H9 (cell line): ENCODE results near the gene BASP1. TPM values are rescaled to one million over a fixed set of nuclear protein-coding genes. Genes with fewer than 3 reads are reported as not detected.

Experiments used
- DNase-seq: peaks from one replicate; pipeline ENCODE4 v3.0.0-alpha.2; 2017
- H2AFZ ChIP-seq: one replicate; pipeline ENCODE4 v1.6.1; 2013; ENCODE audit warnings: mild to moderate bottlenecking, low read length, control low read depth, moderate library complexity
- H2AK5ac ChIP-seq: 2 replicates; pipeline ENCODE4 v1.6.1; 2013; ENCODE audit warnings: low read length, control low read depth, mixed read lengths; ENCODE audit not compliant: insufficient read length
- H2BK120ac ChIP-seq: one replicate; pipeline ENCODE4 v1.6.1; 2013; ENCODE audit warnings: low read depth, mild to moderate bottlenecking, low read length, control low read depth, inconsistent platforms; ENCODE audit not compliant: poor library complexity, severe bottlenecking
- H2BK12ac ChIP-seq: 2 replicates; pipeline ENCODE4 v1.6.1; 2013; ENCODE audit warnings: low read length, control low read depth, mixed read lengths, low read depth; ENCODE audit not compliant: insufficient read length
- H2BK15ac ChIP-seq: 2 replicates; pipeline ENCODE4 v1.6.1; 2013; ENCODE audit warnings: low read depth, low read length, control low read depth
- H2BK20ac ChIP-seq: one replicate; pipeline ENCODE4 v1.6.1; 2013; ENCODE audit warnings: low read depth, mild to moderate bottlenecking, low read length, control low read depth, inconsistent platforms; ENCODE audit not compliant: poor library complexity, severe bottlenecking
- H2BK5ac ChIP-seq: 2 replicates; pipeline ENCODE4 v1.6.1; 2013; ENCODE audit warnings: low read length, control low read depth, mixed read lengths; ENCODE audit not compliant: insufficient read length
- H3K14ac ChIP-seq: 2 replicates; pipeline ENCODE4 v1.6.1; 2013; ENCODE audit warnings: low read length, control low read depth; ENCODE audit not compliant: insufficient read depth
- H3K18ac ChIP-seq: 2 replicates; pipeline ENCODE4 v1.6.1; 2013; ENCODE audit warnings: low read depth, mild to moderate bottlenecking, mixed read lengths, low read length, control low read depth; ENCODE audit not compliant: insufficient read length
- H3K23ac ChIP-seq: 2 replicates; pipeline ENCODE4 v1.6.1; 2013; ENCODE audit warnings: low read length, control low read depth, mixed read lengths, low read depth; ENCODE audit not compliant: insufficient read length
- H3K23me2 ChIP-seq: 2 replicates; pipeline ENCODE4 v1.6.1; 2013; ENCODE audit warnings: low read depth, mild to moderate bottlenecking, mixed read lengths, low read length, control low read depth; ENCODE audit not compliant: insufficient read length, poor library complexity, severe bottlenecking
- H3K27ac ChIP-seq: 2 replicates; pipeline ENCODE4 v1.5.1; 2013; ENCODE audit warnings: low read length, control low read depth, mixed read lengths, low read depth; ENCODE audit not compliant: insufficient read length
- H3K27me3 ChIP-seq: 2 replicates; pipeline ENCODE4 v1.6.1; 2013; ENCODE audit warnings: low read length, control low read depth, inconsistent platforms; ENCODE audit not compliant: insufficient read depth
- H3K4ac ChIP-seq: 2 replicates; pipeline ENCODE4 v1.6.1; 2013; ENCODE audit warnings: low read depth, mild to moderate bottlenecking, control low read depth, inconsistent platforms, low read length, moderate library complexity
- H3K4me1 ChIP-seq: 2 replicates; pipeline ENCODE4 v1.6.1; 2013; ENCODE audit warnings: low read length, control low read depth, inconsistent platforms; ENCODE audit not compliant: insufficient read depth
- H3K4me2 ChIP-seq: 2 replicates; pipeline ENCODE4 v1.6.1; 2013; ENCODE audit warnings: low read length, control low read depth, mixed read lengths; ENCODE audit not compliant: insufficient read length, insufficient read depth
- H3K56ac ChIP-seq: 2 replicates; pipeline ENCODE4 v1.6.1; 2013; ENCODE audit warnings: low read depth, mild to moderate bottlenecking, mixed read lengths, low read length, control low read depth; ENCODE audit not compliant: insufficient read length
- H3K79me1 ChIP-seq: 2 replicates; pipeline ENCODE4 v1.6.1; 2013; ENCODE audit warnings: low read depth, mild to moderate bottlenecking, moderate library complexity, low read length, control low read depth, inconsistent platforms; ENCODE audit not compliant: insufficient read depth, poor library complexity, severe bottlenecking
- H3K79me2 ChIP-seq: 2 replicates; pipeline ENCODE4 v1.6.1; 2013; ENCODE audit warnings: low read length, control low read depth, inconsistent platforms; ENCODE audit not compliant: insufficient read depth
- H3K9ac ChIP-seq: 2 replicates; pipeline ENCODE4 v1.6.1; 2013; ENCODE audit warnings: low read length, control low read depth, mixed read lengths; ENCODE audit not compliant: insufficient read length; ENCODE audit errors: extremely low read depth
- H3K9me3 ChIP-seq: one replicate; pipeline ENCODE4 v1.6.1; 2013; ENCODE audit warnings: low read depth, low read length, inconsistent platforms; ENCODE audit not compliant: control insufficient read depth
- H3T11ph ChIP-seq: one replicate; pipeline ENCODE4 v1.6.1; 2013; ENCODE audit warnings: mild to moderate bottlenecking, low read length, control low read depth, inconsistent platforms
- H4K20me1 ChIP-seq: one replicate; pipeline ENCODE4 v1.6.1; 2013; ENCODE audit not compliant: control insufficient read depth, insufficient read length, insufficient read depth
- H4K5ac ChIP-seq: 2 replicates; pipeline ENCODE4 v1.6.1; 2013; ENCODE audit warnings: low read depth, mild to moderate bottlenecking, mixed read lengths, low read length, control low read depth; ENCODE audit not compliant: insufficient read length
- H4K8ac ChIP-seq: replicated peaks from 2 replicates; pipeline ENCODE4 v1.6.1; 2013; ENCODE audit warnings: low read length, control low read depth, mixed read lengths, low read depth; ENCODE audit not compliant: insufficient read length
- H4K91ac ChIP-seq: 2 replicates; pipeline ENCODE4 v1.6.1; 2013; ENCODE audit warnings: low read depth, mild to moderate bottlenecking, moderate library complexity, mixed read lengths, low read length, control low read depth; ENCODE audit not compliant: insufficient read length
- H3K27ac Mint-ChIP-seq, 3 experiments: 2 replicates in 2 of 3; 3 replicates in 1 of 3; pipeline ENCODE4 v1.8.0; 2020 to 2021; ENCODE audit warnings: mixed read lengths in 3 of 3, mild to moderate bottlenecking in 1 of 3, moderate library complexity in 1 of 3
- H3K27me3 Mint-ChIP-seq: 2 replicates; pipeline ENCODE4 v1.8.0; 2021; ENCODE audit warnings: low read depth, mild to moderate bottlenecking, moderate library complexity, mixed read lengths
- H3K36me3 Mint-ChIP-seq, 3 experiments: 2 replicates in 2 of 3; 3 replicates in 1 of 3; pipeline ENCODE4 v1.8.0; 2020 to 2021; ENCODE audit warnings: low read depth in 3 of 3, mixed read lengths in 3 of 3; ENCODE audit not compliant: insufficient read depth in 1 of 3
- H3K4me1 Mint-ChIP-seq, 2 experiments: 2 replicates each; pipeline ENCODE4 v1.8.0; 2020; ENCODE audit warnings: mixed read lengths in 2 of 2
- H3K4me3 Mint-ChIP-seq, 2 experiments: 2 replicates in 1 of 2; 3 replicates in 1 of 2; pipeline ENCODE4 v1.8.0; 2020 to 2021; ENCODE audit warnings: mild to moderate bottlenecking in 2 of 2, mixed read lengths in 2 of 2, moderate library complexity in 1 of 2
- H3K9me3 Mint-ChIP-seq, 2 experiments: 2 replicates in 1 of 2; 3 replicates in 1 of 2; pipeline ENCODE4 v1.8.0; 2020; ENCODE audit warnings: mild to moderate bottlenecking in 2 of 2, mixed read lengths in 2 of 2, moderate library complexity in 1 of 2
- WGBS: extraction: QIAGEN DNeasy Blood & Tissue Kit; methylation state at CpG from one replicate; pipeline ENCODE4 v1.1.7; 2013; ENCODE audit warnings: missing lambda C conversion rate, low lambda C conversion rate, mixed read lengths; ENCODE audit not compliant: insufficient read length; ENCODE audit errors: extremely low coverage; 5-methylcytosine and 5-hydroxymethylcytosine counted together
- total RNA-seq: library from RNA; stranded (reverse); gene quantifications from 2 replicates; pipeline ENCODE4 v1.2.1, GENCODE V29; 2021
- TF ChIP-seq, protein P1 (sequence below): fragments of 200-600 bp; sonication (generic); conservative IDR thresholded peaks from 3 replicates; pipeline ENCODE4 v1.8.0; 2021; ENCODE audit warnings: antibody characterized with exemption, mild to moderate bottlenecking

The BASP1 gene
- total RNA-seq, 1 experiment from 2014 or later, result 180 TPM

- no CpG with 5 or more reads among the region's 6 CpGs for WGBS
- Histone ChIP-seq H4K91ac (no peak overlapping the region), H3K14ac (no peak overlapping the region), H3K18ac (no peak overlapping the region), H2BK5ac (no peak overlapping the region), H3K4me1 (peaks cover 17% of the 10 kb centered on the region), H3K23ac (no peak overlapping the region), H3K4ac (no peak overlapping the region), H3K9me3 (no peaks in the 10 kb centered on the region), H4K5ac (no peak overlapping the region), H2AFZ (no peak overlapping the region), H3K79me1 (no peaks in the 10 kb centered on the region), H4K20me1 (no peaks in the 10 kb centered on the region), H2BK20ac (no peak overlapping the region), H3K56ac (no peak overlapping the region), H3K4me2 (no peak overlapping the region), H3K79me2 (peaks cover 48% of the 10 kb centered on the region; the same call in 1 of the 2 replicates), H4K8ac (no peak overlapping the region), H3K27me3 (no peaks in the 10 kb centered on the region), H2BK12ac (no peak overlapping the region), H3K9ac (no peak overlapping the region), H2BK15ac (no peak overlapping the region), H2BK120ac (no peak overlapping the region), H3K27ac (no peak overlapping the region), H3T11ph (no peak overlapping the region), H2AK5ac (no peak overlapping the region), H3K23me2 (peaks cover 15% of the 10 kb centered on the region)
- Mint-ChIP-seq H3K4me1 (peaks cover 65 to 71% of the 10 kb centered on the region in 2 experiments), H3K9me3 (no peaks in the 10 kb centered on the region), H3K36me3 (peaks cover 14 to 32% (median 22%) of the 10 kb centered on the region in 3 experiments), H3K27me3 (no peaks in the 10 kb centered on the region), H3K27ac (no peak overlapping the region), H3K4me3 (peak overlapping the region; percentile 88 to 94)
- TF ChIP-seq, protein P1, sequence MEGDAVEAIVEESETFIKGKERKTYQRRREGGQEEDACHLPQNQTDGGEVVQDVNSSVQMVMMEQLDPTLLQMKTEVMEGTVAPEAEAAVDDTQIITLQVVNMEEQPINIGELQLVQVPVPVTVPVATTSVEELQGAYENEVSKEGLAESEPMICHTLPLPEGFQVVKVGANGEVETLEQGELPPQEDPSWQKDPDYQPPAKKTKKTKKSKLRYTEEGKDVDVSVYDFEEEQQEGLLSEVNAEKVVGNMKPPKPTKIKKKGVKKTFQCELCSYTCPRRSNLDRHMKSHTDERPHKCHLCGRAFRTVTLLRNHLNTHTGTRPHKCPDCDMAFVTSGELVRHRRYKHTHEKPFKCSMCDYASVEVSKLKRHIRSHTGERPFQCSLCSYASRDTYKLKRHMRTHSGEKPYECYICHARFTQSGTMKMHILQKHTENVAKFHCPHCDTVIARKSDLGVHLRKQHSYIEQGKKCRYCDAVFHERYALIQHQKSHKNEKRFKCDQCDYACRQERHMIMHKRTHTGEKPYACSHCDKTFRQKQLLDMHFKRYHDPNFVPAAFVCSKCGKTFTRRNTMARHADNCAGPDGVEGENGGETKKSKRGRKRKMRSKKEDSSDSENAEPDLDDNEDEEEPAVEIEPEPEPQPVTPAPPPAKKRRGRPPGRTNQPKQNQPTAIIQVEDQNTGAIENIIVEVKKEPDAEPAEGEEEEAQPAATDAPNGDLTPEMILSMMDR, result no peak
- no peak for DNase-seq
Observed at GRCh38 chr5:17219992-17220391, 2.6 kb downstream of the BASP1 start.
